HG02571 (cell line): ENCODE measurements around the gene TSSK2.

Source experiments
- ATAC-seq: cut with Tn5 transposase; IDR thresholded peaks from one replicate; pipeline ENCODE4 v1.9.1; 2021; ENCODE audit warnings: mild to moderate bottlenecking, moderate library complexity; ENCODE audit not compliant: unreplicated experiment

The TSSK2 gene

GRCh38 chr22:19122752-19123492 lies 8.2 kb upstream of the TSSK2 start:
- no peak for ATAC-seq

GRCh38 chr22:19123936-19124335 lies 7.2 kb upstream of the TSSK2 start:
- no peak for ATAC-seq

- ATAC-seq: no peak
Observed at GRCh38 chr22:19124377-19124776, 6.7 kb upstream of the TSSK2 start.

GRCh38 chr22:19125011-19125410 lies 6.1 kb upstream of the TSSK2 start:
- no peak for ATAC-seq

GRCh38 chr22:19125474-19126308 lies 5.4 kb upstream of the TSSK2 start:
- no peak for ATAC-seq

GRCh38 chr22:19126309-19127273 lies 4.5 kb upstream of the TSSK2 start:
- ATAC-seq: no peak

GRCh38 chr22:19127329-19128008 lies 3.6 kb upstream of the TSSK2 start:
- ATAC-seq: no peak

- ATAC-seq: no peak
Observed at GRCh38 chr22:19128009-19128401, 3.1 kb upstream of the TSSK2 start.

- no peak for ATAC-seq
Observed at GRCh38 chr22:19128946-19129727, 2.0 kb upstream of the TSSK2 start.

GRCh38 chr22:19129871-19130270 lies 1.2 kb upstream of the TSSK2 start:
- ATAC-seq: no peak

GRCh38 chr22:19131685-19132015 lies 542 bp downstream of the TSSK2 start:
- no peak for ATAC-seq

- ATAC-seq: no peak
Observed at GRCh38 chr22:19132153-19132552, 1.0 kb downstream of the TSSK2 start.

- no peak for ATAC-seq
Observed at GRCh38 chr22:19132693-19133400, 1.7 kb downstream of the TSSK2 start.

- ATAC-seq: no peak
Observed at GRCh38 chr22:19133561-19133960, 2.5 kb downstream of the TSSK2 start.

GRCh38 chr22:19134176-19134831 lies 3.2 kb downstream of the TSSK2 start:
- ATAC-seq: no peak

- no peak for ATAC-seq
Observed at GRCh38 chr22:19134874-19135273, 3.8 kb downstream of the TSSK2 start.

GRCh38 chr22:19136915-19137314 lies 5.8 kb downstream of the TSSK2 start:
- ATAC-seq: no peak

GRCh38 chr22:19137384-19138216 lies 6.5 kb downstream of the TSSK2 start:
- no peak for ATAC-seq
